PC-9 (cell line): ENCODE data around the gene CEP350. TPM values are rescaled to one million over a fixed set of nuclear protein-coding genes. Genes with fewer than 3 reads are reported as not detected.

Experiments
- BruUV-seq: library from RNA; stranded (reverse); fragments of 400-500 nt; replicated peaks from 2 replicates; lab custom pipeline; 2021; lab: Mats Ljungman, UMichigan
- CTCF ChIA-PET: fragments of 300-600 bp; sonication (Branson Sonifier 250); formaldehyde crosslinking; loops from one replicate; lab custom pipeline; 2022; ENCODE audit warnings: antibody characterized with exemption; lab: Charles Lee
- POLR2A ChIA-PET: fragments of 300-600 bp; sonication (Branson Sonifier 250); formaldehyde crosslinking; loops from one replicate; lab custom pipeline; 2022; ENCODE audit warnings: antibody characterized with exemption; ENCODE audit not compliant: unreplicated experiment; lab: Charles Lee
- DNase-seq, 2 experiments: peaks; one replicate each; pipeline versions ENCODE4 v3.0.0 to v3.0.0-alpha.2; 2015 to 2022; ENCODE audit warnings: mixed read lengths in 1 of 2
- H2AFZ ChIP-seq: fragments of 200-600 bp; sonication (generic); 2 replicates; pipeline ENCODE4 v1.8.1; 2017; ENCODE audit warnings: antibody characterized with exemption
- H3F3A ChIP-seq: fragments of 200-600 bp; sonication (generic); 2 replicates; pipeline ENCODE4 v1.8.1; 2017; ENCODE audit warnings: antibody characterized with exemption, mild to moderate bottlenecking, low read depth; ENCODE audit not compliant: insufficient read depth
- H3K27ac ChIP-seq: fragments of 200-600 bp; sonication (generic); 2 replicates; pipeline ENCODE4 v1.6.1; 2016; ENCODE audit warnings: mixed run types
- H3K27me3 ChIP-seq: fragments of 200-600 bp; sonication (generic); 2 replicates; pipeline ENCODE4 v1.6.1; 2016; ENCODE audit warnings: low read depth, mixed run types; ENCODE audit not compliant: insufficient read depth
- H3K36me3 ChIP-seq: fragments of 200-600 bp; sonication (generic); 2 replicates; pipeline ENCODE4 v1.6.1; 2016; ENCODE audit warnings: low read depth, mixed run types
- H3K4me1 ChIP-seq: fragments of 200-600 bp; sonication (generic); replicated peaks from 2 replicates; pipeline ENCODE4 v1.6.1; 2016; ENCODE audit warnings: mixed run types; ENCODE audit not compliant: insufficient read depth
- H3K4me2 ChIP-seq: fragments of 200-600 bp; sonication (generic); 2 replicates; pipeline ENCODE4 v1.6.1; 2017; ENCODE audit warnings: mixed run types
- H3K4me3 ChIP-seq: fragments of 200-600 bp; sonication (generic); 2 replicates; pipeline ENCODE4 v1.6.1; 2016; ENCODE audit warnings: mixed run types
- H3K79me2 ChIP-seq: fragments of 200-600 bp; sonication (generic); 2 replicates; pipeline ENCODE4 v1.6.1; 2017; ENCODE audit warnings: low read depth, mixed run types
- H3K9me2 ChIP-seq: fragments of 200-600 bp; sonication (generic); 2 replicates; pipeline ENCODE4 v1.8.1; 2017; ENCODE audit warnings: mild to moderate bottlenecking; ENCODE audit not compliant: insufficient read depth
- H3K9me3 ChIP-seq: fragments of 200-600 bp; sonication (generic); 2 replicates; pipeline ENCODE4 v1.8.1; 2016; ENCODE audit warnings: low read depth; ENCODE audit not compliant: insufficient read depth
- H4K20me1 ChIP-seq: fragments of 200-600 bp; sonication (generic); 2 replicates; pipeline ENCODE4 v1.8.1; 2017; ENCODE audit not compliant: insufficient read depth
- CTCF ChIP-seq: fragments of 200-600 bp; sonication (generic); conservative IDR thresholded peaks from 2 replicates; pipeline ENCODE4 v1.6.1; 2017; ENCODE audit warnings: mixed run types, antibody characterized with exemption, mild to moderate bottlenecking, moderate library complexity
- EZH2 ChIP-seq: fragments of 200-600 bp; sonication (generic); IDR thresholded peaks from 2 replicates; pipeline ENCODE4 v1.8.0; 2017; ENCODE audit warnings: antibody characterized with exemption, low read depth
- intact Hi-C: fragments of 100-400 bp; cut with micrococcal nuclease; formaldehyde crosslinking; loops from one replicate; pipeline ENCODE4 v1.10.0; 2022; ENCODE audit not compliant: unreplicated experiment
- total RNA-seq: library from RNA; stranded (reverse); gene quantifications from 2 replicates; pipeline ENCODE4 v1.2.3, GENCODE V29; 2021

CEP350 gene
- total RNA-seq, 1 experiment from 2014 or later, result 30.6 TPM

DNA sequence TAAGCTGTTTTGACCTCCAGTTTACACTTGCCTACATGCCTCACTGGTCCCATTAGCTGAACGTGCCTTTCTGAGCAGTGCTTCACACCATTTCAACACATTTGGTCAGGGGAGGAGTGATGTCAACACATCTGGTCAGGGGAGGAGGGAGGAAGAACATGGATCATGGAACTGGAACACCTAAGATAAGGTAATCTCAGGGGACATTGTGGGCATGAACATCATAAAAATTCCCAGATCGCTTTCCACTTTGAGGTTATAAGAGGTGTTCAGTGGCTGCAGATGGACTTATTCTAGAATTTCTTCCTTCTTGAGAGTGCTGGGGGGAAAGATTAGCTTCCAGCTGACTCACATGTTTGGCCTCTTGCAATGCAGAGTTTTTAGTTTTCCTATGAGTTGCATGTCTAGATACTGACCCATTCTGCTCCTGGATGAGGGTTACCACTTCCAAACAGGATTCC is 202.1 kb downstream of the CEP350 start:
- BruUV-seq, result no TSS peak
- peak in 1 of 2 experiments; percentile 59 for DNase-seq
- H3K27me3 ChIP-seq, result no peaks in the 10 kb centered on the region
- POLR2A ChIA-PET, result no interaction called here
- peak overlapping the region; percentile 73 for H3K27ac ChIP-seq
- H3K9me2 ChIP-seq, result no peaks in the 10 kb centered on the region
- TF ChIP-seq EZH2, result no peak
- no peak for TF ChIP-seq CTCF
- H2AFZ ChIP-seq, result no peak overlapping the region
- H3K79me2 ChIP-seq, result peaks cover 69% of the 10 kb centered on the region
- peak overlapping the region; percentile 85 for H3K4me2 ChIP-seq
- H3K9me3 ChIP-seq, result no peaks in the 10 kb centered on the region
- H3K4me1 ChIP-seq, result peaks cover 49% of the 10 kb centered on the region
- 0 out of 2 replicates have a peak, but pooled peaks cover 9% of the 10 kb centered on the region for H3K36me3 ChIP-seq
- CTCF ChIA-PET, result no interaction called here
- no peaks in the 10 kb centered on the region; the same call in 1 of the 2 replicates for H4K20me1 ChIP-seq
- H3F3A ChIP-seq, result peaks cover 31% of the 10 kb centered on the region; the same call in 1 of the 2 replicates
- H3K4me3 ChIP-seq, result peak overlapping the region; percentile 80; the same call in 1 of the 2 replicates
- intact Hi-C loops, result no loop called here

DNA sequence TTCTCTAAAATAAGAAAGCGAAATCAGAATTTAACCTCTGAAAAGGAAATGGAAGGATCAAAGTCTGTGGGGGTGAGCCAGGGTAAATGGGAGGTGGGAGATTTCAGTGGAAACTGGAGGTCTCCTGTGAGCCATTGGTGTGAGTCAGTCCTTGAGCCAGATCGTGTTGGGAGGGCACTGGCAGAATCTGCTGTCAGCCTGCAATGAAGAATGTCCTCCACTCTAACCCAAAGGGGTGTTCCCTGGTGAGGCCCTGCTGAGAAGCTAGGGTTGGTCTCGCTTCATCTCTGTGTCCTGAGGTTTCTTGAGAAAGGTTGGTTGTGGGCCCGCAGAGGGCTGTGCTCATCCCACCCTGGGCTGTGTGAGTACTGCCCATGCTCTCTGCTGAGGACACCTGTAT is 202.5 kb downstream of the CEP350 start:
- H3K9me3 ChIP-seq, result no peaks in the 10 kb centered on the region
- no peak for TF ChIP-seq EZH2
- no peak for TF ChIP-seq CTCF
- no peaks in the 10 kb centered on the region for H3K9me2 ChIP-seq
- H3K36me3 ChIP-seq, result peaks cover 14% of the 10 kb centered on the region; the same call in 1 of the 2 replicates
- no peaks in the 10 kb centered on the region; the same call in 1 of the 2 replicates for H4K20me1 ChIP-seq
- intact Hi-C loops, result no loop called here
- H3F3A ChIP-seq, result peaks cover 31% of the 10 kb centered on the region; the same call in 1 of the 2 replicates
- H3K79me2 ChIP-seq, result peaks cover 74% of the 10 kb centered on the region
- CTCF ChIA-PET, result no interaction called here
- peak overlapping the region; percentile 85 for H3K4me2 ChIP-seq
- DNase-seq, result peak in 1 of 2 experiments; percentile 62
- peaks cover 44% of the 10 kb centered on the region for H3K4me1 ChIP-seq
- no peak overlapping the region for H2AFZ ChIP-seq
- no TSS peak for BruUV-seq
- H3K27ac ChIP-seq, result peak overlapping the region; percentile 73
- POLR2A ChIA-PET, result no interaction called here
- H3K27me3 ChIP-seq, result no peaks in the 10 kb centered on the region
- peak overlapping the region; percentile 80; the same call in 1 of the 2 replicates for H3K4me3 ChIP-seq

DNA sequence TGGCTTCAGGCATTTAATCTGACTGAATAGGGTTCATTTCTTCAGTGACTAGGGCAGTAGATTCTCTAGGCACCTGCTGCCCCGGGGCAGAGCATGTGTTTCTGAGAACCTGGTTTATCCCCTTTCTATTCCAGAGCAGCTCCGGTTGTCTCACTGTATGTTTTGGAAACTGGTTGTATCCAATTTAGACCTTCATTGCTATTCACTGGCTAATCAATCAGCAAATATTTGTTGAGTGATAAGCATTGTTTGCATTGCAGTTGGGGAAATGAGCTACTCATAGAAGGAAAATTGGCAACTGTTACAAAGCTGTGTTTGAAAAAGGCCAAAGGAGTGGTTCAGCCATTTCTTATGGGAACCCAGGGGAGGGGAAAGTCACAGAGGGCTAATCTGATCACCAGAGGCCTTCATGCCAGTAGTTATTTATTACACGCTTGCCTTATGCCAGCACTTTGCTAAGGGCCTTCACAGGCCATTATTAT is 203.0 kb downstream of the CEP350 start:
- intact Hi-C loops, result no loop called here
- no peaks in the 10 kb centered on the region for H3K9me3 ChIP-seq
- H3K27me3 ChIP-seq, result no peaks in the 10 kb centered on the region
- no TSS peak for BruUV-seq
- DNase-seq, result peak in 1 of 2 experiments; percentile 94
- H3F3A ChIP-seq, result peaks cover 28% of the 10 kb centered on the region; the same call in 1 of the 2 replicates
- H3K4me2 ChIP-seq, result peak overlapping the region; percentile 85
- POLR2A ChIA-PET, result no interaction called here
- CTCF ChIA-PET, result no interaction called here
- H3K4me3 ChIP-seq, result peak overlapping the region; percentile 80; the same call in 1 of the 2 replicates
- peaks cover 44% of the 10 kb centered on the region for H3K4me1 ChIP-seq
- H3K79me2 ChIP-seq, result peaks cover 79% of the 10 kb centered on the region
- TF ChIP-seq EZH2 (no peak), CTCF (no peak)
- no peaks in the 10 kb centered on the region; the same call in 1 of the 2 replicates for H4K20me1 ChIP-seq
- H3K27ac ChIP-seq, result peak overlapping the region; percentile 73
- H3K36me3 ChIP-seq, result peaks cover 16% of the 10 kb centered on the region; the same call in 1 of the 2 replicates
- H3K9me2 ChIP-seq, result no peaks in the 10 kb centered on the region
- no peak overlapping the region for H2AFZ ChIP-seq
